Kidney glomerular epithelial cell (primary cell): ENCODE results near the gene SLAIN1.

Source experiments
- DNase-seq: peaks from one replicate; lab custom pipeline; 2025; lab: John Stamatoyannopoulos, UW

SLAIN1 gene

GRCh38 chr13:77714119-77714755, 16.8 kb downstream of the SLAIN1 start:
- no peak for DNase-seq

DNA sequence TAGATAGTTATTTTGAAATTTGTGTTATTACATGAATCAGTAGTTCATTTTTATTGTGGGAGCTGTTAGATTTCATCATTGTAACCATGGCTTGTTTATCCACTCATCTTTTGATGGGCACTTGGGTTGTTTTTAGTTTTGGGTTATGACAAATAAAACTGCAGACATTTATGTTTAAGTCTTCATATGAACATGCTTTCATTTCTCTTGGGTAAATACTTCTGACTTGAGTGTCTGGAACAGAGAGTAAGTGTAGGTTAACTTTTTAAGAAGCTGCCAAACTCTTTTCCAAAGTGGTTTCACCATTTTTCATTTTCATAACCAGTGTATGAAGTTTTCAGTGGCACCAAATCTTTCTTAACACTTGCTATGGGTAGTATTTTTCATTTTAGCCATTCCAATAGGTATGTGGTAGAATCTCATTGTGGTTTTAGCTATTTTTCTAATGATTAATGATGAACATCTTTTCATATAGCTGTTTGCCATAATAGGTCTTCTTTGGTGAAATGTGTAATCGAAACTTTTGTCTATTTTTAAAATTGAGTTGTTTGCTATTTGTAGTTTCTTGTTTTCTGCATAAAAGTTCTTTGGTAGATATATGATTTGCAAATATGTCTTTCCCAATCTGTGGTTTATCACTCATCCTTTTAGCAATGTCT, 17.9 kb downstream of the SLAIN1 start:
- no peak for DNase-seq

GRCh38 chr13:77716692-77717091, 19.2 kb downstream of the SLAIN1 start:
- no peak for DNase-seq

DNA sequence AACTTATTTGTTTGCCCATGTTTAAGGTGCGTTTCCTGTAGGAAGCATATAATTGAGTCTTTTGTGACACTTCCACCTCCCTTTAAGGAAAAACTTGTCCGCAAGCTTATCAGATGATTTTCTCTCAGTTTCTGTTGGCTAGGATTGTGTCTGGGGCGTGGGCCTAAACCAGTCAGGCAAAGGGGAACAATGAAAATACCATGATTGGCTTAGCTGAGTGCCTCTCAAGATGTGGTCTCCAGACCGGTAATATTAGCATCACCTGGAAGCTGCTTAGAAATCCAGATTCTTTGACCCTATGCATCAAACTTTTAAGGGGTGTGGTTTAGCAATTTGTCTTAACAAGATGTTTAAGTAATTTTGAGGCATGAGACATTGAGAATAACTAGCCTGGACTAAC, 20.0 kb downstream of the SLAIN1 start:
- DNase-seq: no peak

DNA sequence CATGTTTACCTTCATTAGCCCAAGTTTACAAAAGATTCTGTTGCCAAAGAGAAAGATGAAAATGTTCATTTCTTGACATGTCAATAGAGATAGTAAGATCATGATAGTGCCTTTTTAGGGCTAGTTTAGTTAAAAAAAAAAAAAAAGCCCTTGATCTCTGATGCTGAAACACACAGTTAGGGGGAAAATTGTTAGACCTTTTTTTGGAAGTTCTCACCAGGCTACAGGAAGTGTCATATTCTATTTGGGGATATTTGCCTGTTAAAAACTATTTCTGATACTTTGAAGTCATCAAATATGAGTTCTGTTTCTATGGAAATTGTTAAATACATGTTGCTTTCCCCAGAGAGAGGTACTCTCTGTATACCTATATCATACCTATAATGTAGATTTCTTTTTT, 21.6 kb downstream of the SLAIN1 start:
- DNase-seq: no peak

GRCh38 chr13:77720988-77721387, 23.5 kb downstream of the SLAIN1 start:
- no peak for DNase-seq

DNA sequence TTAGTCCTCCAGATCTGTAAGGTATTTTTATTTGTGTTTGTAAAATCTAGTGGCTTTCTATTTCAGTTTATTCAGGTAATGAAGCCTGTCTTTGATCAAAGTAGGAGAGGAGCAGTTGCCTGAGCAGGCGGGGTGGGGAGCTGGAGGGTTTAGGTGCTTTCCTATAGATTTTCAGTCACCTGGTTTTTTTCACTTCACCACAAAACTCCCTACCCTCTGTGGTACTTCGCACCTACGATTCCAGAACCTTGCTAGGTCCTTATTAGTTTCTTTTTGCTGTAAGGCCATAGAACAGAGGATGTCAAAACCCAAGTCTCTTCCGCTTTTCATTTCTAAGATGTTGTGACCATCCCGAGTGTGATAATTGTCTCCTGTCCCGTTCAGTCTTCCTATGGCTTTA, 26.6 kb downstream of the SLAIN1 start:
- DNase-seq: no peak

DNA sequence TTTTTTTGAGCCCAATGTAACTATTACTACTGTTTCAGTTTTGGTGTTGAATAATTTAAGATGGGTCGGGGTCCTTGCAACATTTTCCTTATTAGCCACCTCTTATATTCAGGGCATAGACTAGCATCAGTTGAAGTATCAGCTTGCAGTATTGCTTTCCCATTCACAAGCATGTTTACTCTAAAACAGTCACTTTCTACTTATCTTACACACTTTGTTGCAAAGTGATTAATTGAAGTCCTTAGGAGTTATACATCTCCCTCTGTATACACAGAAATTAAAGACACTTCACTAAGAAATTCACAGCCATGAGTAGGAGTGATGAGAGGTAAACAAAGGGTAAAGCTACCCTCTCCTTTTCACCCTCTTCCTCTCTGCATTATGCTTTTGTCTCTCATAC, 27.6 kb downstream of the SLAIN1 start:
- DNase-seq: no peak

DNA sequence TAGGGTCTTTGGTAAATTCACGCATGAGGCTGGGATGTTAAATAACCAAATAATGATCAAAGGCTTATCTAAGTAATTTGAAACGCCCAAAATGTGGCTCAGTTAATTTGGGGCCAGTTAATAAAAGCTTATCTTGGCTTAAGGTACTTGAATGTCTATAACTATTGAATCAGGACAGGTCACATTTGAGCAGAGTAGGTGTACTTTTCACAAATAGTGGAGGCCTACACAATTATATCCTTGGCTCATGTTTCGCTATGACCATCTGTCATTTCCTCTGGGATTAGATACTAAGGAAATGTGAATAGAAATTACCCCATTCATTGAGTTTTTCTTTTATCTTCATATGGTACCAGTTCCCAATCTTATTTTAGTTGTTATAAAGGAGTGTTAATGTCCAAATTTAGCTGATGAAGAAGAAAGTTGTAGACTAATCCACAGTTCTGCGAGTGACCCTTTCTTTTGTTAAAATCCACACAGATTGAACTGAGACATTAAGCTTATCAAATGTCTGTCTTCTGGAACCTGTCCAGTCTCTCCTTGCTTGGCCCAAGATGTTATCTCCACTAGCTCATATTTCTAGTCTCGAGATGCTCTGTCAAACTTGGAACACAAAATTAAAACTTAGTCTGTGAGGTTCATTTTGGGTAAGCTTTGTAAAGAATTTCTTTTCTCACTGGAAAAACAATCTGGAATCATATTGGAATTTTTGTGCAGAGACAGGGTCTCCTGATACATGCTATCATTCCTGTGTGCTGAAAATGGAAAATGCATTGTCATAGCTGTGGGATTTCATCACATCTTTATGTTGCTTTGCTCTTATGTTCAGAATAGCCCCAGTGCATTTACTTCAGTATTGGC, 31.0 kb downstream of the SLAIN1 start:
- no peak for DNase-seq

GRCh38 chr13:77729502-77730221, 32.2 kb downstream of the SLAIN1 start:
- no peak for DNase-seq

DNA sequence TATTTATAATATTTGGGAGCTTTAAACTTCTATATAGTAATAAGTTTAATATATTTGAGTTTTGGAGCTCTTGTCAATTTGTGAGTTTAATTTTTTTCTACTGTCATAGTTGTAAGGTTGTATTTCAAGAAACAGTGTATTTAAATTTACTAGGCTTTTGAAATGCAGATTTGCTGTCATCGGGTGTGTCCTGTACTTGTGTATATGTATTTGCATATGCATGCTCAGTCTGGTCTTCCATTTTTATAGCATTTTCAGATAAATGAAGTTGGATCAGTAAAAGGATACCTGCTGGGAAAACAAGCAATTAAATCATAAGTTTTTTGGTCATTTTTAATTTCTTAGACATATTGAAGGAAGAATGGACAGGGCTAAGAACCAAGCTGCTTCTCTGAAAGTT, 33.1 kb downstream of the SLAIN1 start:
- no peak for DNase-seq

- no peak for DNase-seq
Measured at GRCh38 chr13:77732287-77732686, 34.8 kb downstream of the SLAIN1 start.

DNA sequence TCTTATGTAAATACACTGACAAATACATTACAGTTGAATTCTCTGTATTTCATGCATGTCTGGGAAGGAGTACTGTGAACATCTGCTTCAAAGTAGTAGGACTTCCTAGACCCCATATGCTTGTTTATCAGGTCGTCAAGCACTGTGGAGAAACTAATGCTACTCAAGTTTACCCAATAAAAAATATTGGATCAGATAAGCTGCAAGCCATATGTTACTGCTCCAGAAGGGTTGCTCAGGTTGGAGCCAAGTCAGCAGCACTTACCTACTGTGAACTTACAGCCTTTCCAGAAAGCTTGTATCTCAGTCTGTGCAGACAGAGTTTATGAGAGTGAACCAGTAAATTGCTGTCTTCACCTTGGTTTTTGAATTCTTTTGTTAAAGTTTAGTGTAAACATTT, 36.2 kb downstream of the SLAIN1 start:
- no peak for DNase-seq

- no peak for DNase-seq
Measured at GRCh38 chr13:77737583-77738200, 40.2 kb downstream of the SLAIN1 start.

- DNase-seq: no peak
Measured at GRCh38 chr13:77740097-77740735, 42.7 kb downstream of the SLAIN1 start.

- DNase-seq: no peak
Measured at GRCh38 chr13:77740931-77741596, 43.6 kb downstream of the SLAIN1 start.

- DNase-seq: no peak
Measured at GRCh38 chr13:77741597-77741972, 44.1 kb downstream of the SLAIN1 start.

DNA sequence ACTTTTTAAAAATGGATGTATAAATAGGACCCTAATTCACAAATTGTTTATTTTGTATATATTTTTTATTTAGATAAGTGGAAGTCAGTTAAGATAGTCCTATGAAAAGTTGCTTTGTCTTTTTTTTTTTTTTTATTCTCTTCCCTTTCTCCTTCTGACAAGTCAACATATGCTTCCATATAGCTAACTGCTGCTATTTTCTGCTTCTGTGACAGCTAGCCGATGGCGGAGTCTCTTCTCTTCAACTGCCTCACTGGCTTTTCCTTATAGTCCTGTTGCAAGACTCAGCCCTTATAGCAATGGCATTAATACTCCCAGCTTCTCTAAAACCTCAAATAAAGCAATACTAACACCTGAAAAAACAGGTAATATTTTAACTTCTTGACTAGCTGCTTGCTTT, 45.3 kb downstream of the SLAIN1 start:
- no peak for DNase-seq

- no peak for DNase-seq
Measured at GRCh38 chr13:77745784-77746183, 48.3 kb downstream of the SLAIN1 start.

DNA sequence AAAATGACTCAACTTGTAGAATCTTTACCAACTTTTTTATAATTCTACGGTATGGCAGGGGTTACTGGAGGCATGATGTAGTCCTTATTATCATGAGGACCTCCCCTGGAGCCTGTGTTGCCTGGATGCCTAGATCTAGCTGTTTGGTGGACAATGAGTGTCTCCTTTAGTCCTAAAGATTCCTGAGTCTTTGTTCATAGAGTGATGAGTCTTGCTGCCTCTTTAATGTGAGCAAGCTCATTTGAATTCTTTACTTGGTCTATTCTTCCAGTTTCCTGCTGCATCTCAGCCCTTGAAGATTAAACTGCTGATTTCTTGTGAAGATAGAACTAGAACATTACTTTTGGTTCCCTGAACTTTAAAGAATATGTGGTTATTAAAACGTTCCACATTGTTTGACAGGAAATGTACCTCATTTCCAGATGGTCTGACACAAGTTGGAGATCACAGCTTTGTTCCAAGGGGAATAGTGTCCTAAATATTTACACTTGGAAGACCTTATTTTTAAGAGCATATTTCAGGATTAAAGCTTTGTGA, 51.9 kb downstream of the SLAIN1 start:
- peak; percentile 20 for DNase-seq
